ENCODE results near the gene RC3H2.

DNA sequence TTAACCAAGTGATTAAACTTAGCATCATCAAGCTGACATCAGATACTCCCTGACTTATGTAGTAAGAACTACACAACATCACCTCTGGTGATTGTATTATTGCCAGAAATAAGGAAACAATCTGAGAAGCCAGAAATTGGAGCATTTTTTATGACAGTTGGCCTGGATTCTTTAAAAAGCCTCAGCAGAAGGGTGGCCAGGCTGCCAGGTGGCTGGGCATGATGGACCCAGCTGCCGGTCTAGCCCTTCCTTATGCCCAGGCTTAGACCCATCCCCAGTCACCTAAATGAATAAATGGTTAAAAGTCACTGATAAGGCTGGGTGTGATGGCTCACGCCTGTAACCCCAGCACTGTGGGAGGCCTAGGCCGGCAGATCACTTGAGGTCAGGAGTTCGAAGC is 92.4 kb downstream of the RC3H2 start:
- TF ChIP-seq SCMH1 (CRISPR knock-in tag; IDR thresholded peaks at IDR 0.05; ENCODE audit: borderline replicate concordance) (no peak), POLR2AphosphoS2 (IDR thresholded peaks at IDR 0.05; ENCODE audit: low read depth, low read length) (no peak), NFE2L1 (CRISPR knock-in tag; IDR thresholded peaks at IDR 0.05; ENCODE audit: borderline replicate concordance) (no peak), PHF20 (CRISPR knock-in tag; IDR thresholded peaks at IDR 0.05) (no peak), HDAC2 (CRISPR knock-in tag; IDR thresholded peaks at IDR 0.05) (no peak), ZNF205 (CRISPR knock-in tag; IDR thresholded peaks at IDR 0.05) (no peak)
